IMR-90 (cell line): Measurements from ENCODE around the gene ASAH2.

Source experiments
- BHLHE40 ChIP-seq: fragments of 150-350 bp; IDR thresholded peaks from 2 replicates; pipeline ENCODE4 v1.6.1; 2016; ENCODE audit warnings: mild to moderate bottlenecking, low read depth, low read length
- CEBPB ChIP-seq: IDR thresholded peaks from 2 replicates; pipeline ENCODE4 v1.6.1; 2012; ENCODE audit warnings: low read depth, low read length, improper control_type of control experiment
- CHD1 ChIP-seq: IDR thresholded peaks from 2 replicates; pipeline ENCODE4 v1.6.1; 2012; ENCODE audit warnings: low read depth, low read length, improper control_type of control experiment
- CTCF ChIP-seq: conservative IDR thresholded peaks from 2 replicates; pipeline ENCODE4 v1.5.1; 2012; ENCODE audit warnings: mild to moderate bottlenecking, low read depth, low read length, improper control_type of control experiment
- FOS ChIP-seq: fragments of 150-350 bp; IDR thresholded peaks from 2 replicates; pipeline ENCODE4 v1.6.1; 2016; ENCODE audit warnings: low read depth, low read length
- POLR2A ChIP-seq: IDR thresholded peaks from 2 replicates; pipeline ENCODE4 v1.6.1; 2012; ENCODE audit warnings: mild to moderate bottlenecking, low read depth, low read length
- RAD21 ChIP-seq: IDR thresholded peaks from 2 replicates; pipeline ENCODE4 v1.6.1; 2012; ENCODE audit warnings: low read length, improper control_type of control experiment
- RCOR1 ChIP-seq: IDR thresholded peaks from 2 replicates; pipeline ENCODE4 v1.6.1; 2012; ENCODE audit warnings: mild to moderate bottlenecking, low read length, improper control_type of control experiment; ENCODE audit not compliant: insufficient replicate concordance
- SMC3 ChIP-seq: fragments of 150-350 bp; IDR thresholded peaks from 2 replicates; pipeline ENCODE4 v1.6.1; 2016; ENCODE audit warnings: low read depth, mild to moderate bottlenecking, antibody characterized with exemption, low read length, moderate library complexity
- TF ChIP-seq, protein P1 (sequence below): fragments of 150-350 bp; IDR thresholded peaks from 2 replicates; pipeline ENCODE4 v1.6.1; 2017; ENCODE audit warnings: mild to moderate bottlenecking, antibody characterized with exemption, low read length, low read depth

- TF ChIP-seq CTCF (peak; percentile 46), POLR2A (no peak), FOS (no peak), RAD21 (peak; percentile 43), SMC3 (peak; percentile 37; the same call in 1 of the 2 replicates), BHLHE40 (no peak), CEBPB (no peak), CHD1 (no peak), RCOR1 (no peak)
- TF ChIP-seq, protein P1, sequence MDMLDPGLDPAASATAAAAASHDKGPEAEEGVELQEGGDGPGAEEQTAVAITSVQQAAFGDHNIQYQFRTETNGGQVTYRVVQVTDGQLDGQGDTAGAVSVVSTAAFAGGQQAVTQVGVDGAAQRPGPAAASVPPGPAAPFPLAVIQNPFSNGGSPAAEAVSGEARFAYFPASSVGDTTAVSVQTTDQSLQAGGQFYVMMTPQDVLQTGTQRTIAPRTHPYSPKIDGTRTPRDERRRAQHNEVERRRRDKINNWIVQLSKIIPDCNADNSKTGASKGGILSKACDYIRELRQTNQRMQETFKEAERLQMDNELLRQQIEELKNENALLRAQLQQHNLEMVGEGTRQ, result no peak
These were observed 24.4 kb upstream of the ASAH2 start for GRCh38 chr10:50275650-50276235.
